SK-N-SH (cell line): ENCODE data around the gene PCNX2.
A peak's percentile ranks its signal among the peaks of the same experiment; 100 is the strongest.

ENCODE experiments used
- CHD2 ChIP-seq: fragments of 150-350 bp; IDR thresholded peaks from 2 replicates; pipeline ENCODE4 v1.6.1; 2018; ENCODE audit warnings: low read length; ENCODE audit not compliant: partially characterized antibody
- CTCF ChIP-seq: fragments of 200-600 bp; sonication (generic); IDR thresholded peaks from 2 replicates; pipeline ENCODE4 v1.6.1; 2017; ENCODE audit warnings: antibody characterized with exemption, mild to moderate bottlenecking, moderate library complexity
- ELF1 ChIP-seq: IDR thresholded peaks from 2 replicates; pipeline ENCODE4 v1.4.0; 2012
- EZH2phosphoT487 ChIP-seq: fragments of 200-600 bp; sonication (generic); IDR thresholded peaks from 2 replicates; pipeline ENCODE4 v1.6.1; 2017; ENCODE audit warnings: low read depth, mixed run types, mild to moderate bottlenecking, antibody characterized with exemption, moderate library complexity, borderline replicate concordance
- FOXM1 ChIP-seq: IDR thresholded peaks from 2 replicates; pipeline ENCODE4 v1.4.0; 2012; ENCODE audit warnings: low read depth, mild to moderate bottlenecking
- MAX ChIP-seq: IDR thresholded peaks from 2 replicates; pipeline ENCODE4 v1.4.0; 2012; ENCODE audit warnings: low read depth
- MXI1 ChIP-seq: IDR thresholded peaks from 2 replicates; pipeline ENCODE4 v1.6.1; 2012; ENCODE audit warnings: mild to moderate bottlenecking, low read depth, low read length, improper control_type of control experiment
- NFIC ChIP-seq: IDR thresholded peaks from 2 replicates; pipeline ENCODE4 v1.4.0; 2012; ENCODE audit warnings: borderline replicate concordance
- NRF1 ChIP-seq: IDR thresholded peaks from 2 replicates; pipeline ENCODE4 v1.6.1; 2012; ENCODE audit warnings: low read depth, mild to moderate bottlenecking, low read length
- POLR2AphosphoS5 ChIP-seq: IDR thresholded peaks from 2 replicates; pipeline ENCODE4 v1.6.1; 2012; ENCODE audit warnings: low read depth, low read length
- SIN3A ChIP-seq: IDR thresholded peaks from 2 replicates; pipeline ENCODE4 v1.6.1; 2012; ENCODE audit warnings: low read depth, mild to moderate bottlenecking, low read length, moderate library complexity, borderline replicate concordance
- SMC3 ChIP-seq: IDR thresholded peaks from 2 replicates; pipeline ENCODE4 v1.6.1; 2012; ENCODE audit warnings: low read depth, low read length, improper control_type of control experiment

- TF ChIP-seq MXI1, result no peak
- no peak for TF ChIP-seq FOXM1
- no peak for TF ChIP-seq CTCF
- TF ChIP-seq POLR2AphosphoS5, result peak; percentile 31; the same call in 1 of the 2 replicates
- TF ChIP-seq SIN3A, result no peak
- no peak for TF ChIP-seq NFIC
- no peak for TF ChIP-seq EZH2phosphoT487
- no peak for TF ChIP-seq MAX
- TF ChIP-seq CHD2, result no peak
- TF ChIP-seq NRF1, result no peak
- no peak for TF ChIP-seq ELF1
- TF ChIP-seq SMC3, result no peak
Observed at GRCh38 chr1:232988572-232989040, 306.9 kb downstream of the PCNX2 start.
